Gastrocnemius medialis (tissue), 4 donors: Measurements from ENCODE around the gene ZBTB20. TPM values are rescaled to one million over a fixed set of nuclear protein-coding genes. Genes with fewer than 3 reads are reported as not detected.

Experiments used
- ATAC-seq, 2 donors: fragments of 150-250 bp; one replicate each; pipeline ENCODE4 v1.9.1; 2016
- DNase-seq, 2 donors: peaks; one replicate each; pipeline ENCODE4 v3.0.0-alpha.2; 2019
- H3K27ac ChIP-seq, 4 donors: fragments of 200-600 bp; sonication (generic); 1 replicate in 1 of 4; 2 replicates in 3 of 4; pipeline ENCODE4 v1.5.1; 2016 to 2018; ENCODE audit warnings: mild to moderate bottlenecking in 2 of 4, moderate library complexity in 1 of 4
- H3K27me3 ChIP-seq, 3 donors: fragments of 200-600 bp; sonication (generic) in 2 of 3; 1 replicate in 1 of 3; 2 replicates in 2 of 3; pipeline versions ENCODE4 v1.5.1 to v1.6.0; 2016 to 2019; ENCODE audit warnings: mild to moderate bottlenecking in 1 of 3, moderate library complexity in 1 of 3
- H3K36me3 ChIP-seq, 2 donors: fragments of 200-600 bp; sonication (generic) in 1 of 2; one replicate each; pipeline ENCODE4 v1.5.1; 2017 to 2018
- H3K4me1 ChIP-seq, 2 donors: fragments of 200-600 bp; sonication (generic) in 1 of 2; one replicate each; pipeline ENCODE4 v1.5.1; 2016 to 2017; ENCODE audit warnings: mild to moderate bottlenecking in 2 of 2
- H3K4me3 ChIP-seq, 4 donors: fragments of 200-600 bp; sonication (generic) in 3 of 4; 1 replicate in 1 of 4; 2 replicates in 3 of 4; pipeline ENCODE4 v1.5.1; 2016 to 2019; ENCODE audit warnings: mild to moderate bottlenecking in 2 of 4
- H3K9me3 ChIP-seq, 3 donors: fragments of 200-600 bp; sonication (generic) in 2 of 3; 1 replicate in 1 of 3; 2 replicates in 2 of 3; pipeline ENCODE4 v1.5.1; 2016 to 2019
- CTCF ChIP-seq, 5 experiments: fragments of 450-650 bp in 3 of 5; fragments of 200-600 bp in 2 of 5; sonication (generic) in 2 of 5; IDR thresholded peaks in 4 of 5; conservative IDR thresholded peaks in 1 of 5; 1 replicate in 4 of 5; 2 replicates in 1 of 5; pipeline ENCODE4 v1.5.1; 2016 to 2019; ENCODE audit warnings: antibody characterized with exemption in 5 of 5, mild to moderate bottlenecking in 3 of 5, moderate library complexity in 3 of 5
- POLR2A ChIP-seq, 2 donors: fragments of 450-650 bp; IDR thresholded peaks; one replicate each; pipeline ENCODE4 v1.6.1; 2017; ENCODE audit warnings: antibody characterized with exemption in 2 of 2, mild to moderate bottlenecking in 2 of 2, moderate library complexity in 2 of 2
- in situ Hi-C, 4 donors: fragments of 200-750 bp; cut with MboI; loops; one replicate each; pipeline versions ENCODE4 v1.15.0 to v1.8.0; 2017; ENCODE audit warnings: low sequenced_read_pairs in 4 of 4
- intact Hi-C: fragments of 100-400 bp; cut with DNase I; formaldehyde crosslinking; loops from one replicate; pipeline ENCODE4 v1.15.1; 2023; ENCODE audit warnings: low total_unique reads
- total RNA-seq, 4 donors: library from RNA; depleted of rRNA; stranded (reverse); fragments of >200 nt; gene quantifications; one replicate each; pipeline versions ENCODE4 v1.1.0 to v1.2.3, GENCODE V29; 2016

The ZBTB20 gene
- total RNA-seq, 4 donors from 2014 or later = 47.6 to 86.5 (median 69.0) TPM

- TF ChIP-seq CTCF (IDR thresholded peaks at IDR 0.05 in 4 of 5, conservative IDR thresholded peaks at IDR 0.05 in 1 of 5) = no peak
- no peak for TF ChIP-seq POLR2A (IDR thresholded peaks at IDR 0.05)
- no peaks in the 10 kb centered on the region for H3K36me3 ChIP-seq
- H3K9me3 ChIP-seq = no peaks in the 10 kb centered on the region
- DNase-seq (no peak), ATAC-seq (no peak)
- peaks cover 10 to 14% of the 10 kb centered on the region in 2 donors for H3K4me1 ChIP-seq
- H3K27ac ChIP-seq = no peak overlapping the region
- in situ Hi-C loops (no loop called here), intact Hi-C loops (no loop called here)
- H3K4me3 ChIP-seq = no peak overlapping the region
- no peaks in the 10 kb centered on the region for H3K27me3 ChIP-seq
Observed at GRCh38 chr3:114941626-114942309, 205.3 kb downstream of the ZBTB20 start.

GRCh38 chr3:114939920-114940319, 207.2 kb downstream of the ZBTB20 start:
- no peak for ATAC-seq
- peaks cover 10 to 14% of the 10 kb centered on the region in 2 donors for H3K4me1 ChIP-seq
- H3K27ac ChIP-seq = no peak overlapping the region
- intact Hi-C loops (no loop called here), in situ Hi-C loops (no loop called here)
- no peaks in the 10 kb centered on the region for H3K36me3 ChIP-seq
- H3K4me3 ChIP-seq = no peak overlapping the region
- H3K27me3 ChIP-seq = no peaks in the 10 kb centered on the region
- H3K9me3 ChIP-seq = no peaks in the 10 kb centered on the region
- TF ChIP-seq CTCF (IDR thresholded peaks at IDR 0.05 in 4 of 5, conservative IDR thresholded peaks at IDR 0.05 in 1 of 5) (no peak), POLR2A (IDR thresholded peaks at IDR 0.05) (no peak)
- DNase-seq = no peak

- ATAC-seq = no peak
Observed at GRCh38 chr3:114933407-114933806, 213.7 kb downstream of the ZBTB20 start.

GRCh38 chr3:114929971-114930732, 216.9 kb downstream of the ZBTB20 start:
- no peaks in the 10 kb centered on the region for H3K9me3 ChIP-seq
- no peaks in the 10 kb centered on the region for H3K36me3 ChIP-seq
- no peaks in the 10 kb centered on the region for H3K4me1 ChIP-seq
- ATAC-seq = no peak
- DNase-seq = no peak
- TF ChIP-seq CTCF (IDR thresholded peaks at IDR 0.05 in 4 of 5, conservative IDR thresholded peaks at IDR 0.05 in 1 of 5) (no peak), POLR2A (IDR thresholded peaks at IDR 0.05) (no peak)
- no peaks in the 10 kb centered on the region for H3K27me3 ChIP-seq
- H3K4me3 ChIP-seq = no peak overlapping the region
- in situ Hi-C loops (no loop called here), intact Hi-C loops (no loop called here)
- no peak overlapping the region for H3K27ac ChIP-seq

More at GRCh38 chr3:114933407-114933806, 213.7 kb downstream of the ZBTB20 start:
- H3K9me3 ChIP-seq = no peaks in the 10 kb centered on the region
- no peaks in the 10 kb centered on the region for H3K4me1 ChIP-seq
- TF ChIP-seq POLR2A (IDR thresholded peaks at IDR 0.05) = no peak
- no peak for TF ChIP-seq CTCF (IDR thresholded peaks at IDR 0.05 in 4 of 5, conservative IDR thresholded peaks at IDR 0.05 in 1 of 5)
- intact Hi-C loops (no loop called here), in situ Hi-C loops (no loop called here)
- H3K27me3 ChIP-seq = no peaks in the 10 kb centered on the region
- H3K4me3 ChIP-seq = no peak overlapping the region
- no peaks in the 10 kb centered on the region for H3K36me3 ChIP-seq
- DNase-seq = no peak
- H3K27ac ChIP-seq = no peak overlapping the region
